Measurements from ENCODE around the gene PECR. TPM values are rescaled to one million over a fixed set of nuclear protein-coding genes. Genes with fewer than 3 reads are reported as not detected.
A peak's percentile ranks its signal among the peaks of the same experiment; 100 is the strongest.

PECR gene
- total and polyA plus RNA-seq, 2 of the 13 experiments (the other 11 are each of a cell fraction or from before 2014, with no cell fraction given), result 151 to 153 TPM

DNA sequence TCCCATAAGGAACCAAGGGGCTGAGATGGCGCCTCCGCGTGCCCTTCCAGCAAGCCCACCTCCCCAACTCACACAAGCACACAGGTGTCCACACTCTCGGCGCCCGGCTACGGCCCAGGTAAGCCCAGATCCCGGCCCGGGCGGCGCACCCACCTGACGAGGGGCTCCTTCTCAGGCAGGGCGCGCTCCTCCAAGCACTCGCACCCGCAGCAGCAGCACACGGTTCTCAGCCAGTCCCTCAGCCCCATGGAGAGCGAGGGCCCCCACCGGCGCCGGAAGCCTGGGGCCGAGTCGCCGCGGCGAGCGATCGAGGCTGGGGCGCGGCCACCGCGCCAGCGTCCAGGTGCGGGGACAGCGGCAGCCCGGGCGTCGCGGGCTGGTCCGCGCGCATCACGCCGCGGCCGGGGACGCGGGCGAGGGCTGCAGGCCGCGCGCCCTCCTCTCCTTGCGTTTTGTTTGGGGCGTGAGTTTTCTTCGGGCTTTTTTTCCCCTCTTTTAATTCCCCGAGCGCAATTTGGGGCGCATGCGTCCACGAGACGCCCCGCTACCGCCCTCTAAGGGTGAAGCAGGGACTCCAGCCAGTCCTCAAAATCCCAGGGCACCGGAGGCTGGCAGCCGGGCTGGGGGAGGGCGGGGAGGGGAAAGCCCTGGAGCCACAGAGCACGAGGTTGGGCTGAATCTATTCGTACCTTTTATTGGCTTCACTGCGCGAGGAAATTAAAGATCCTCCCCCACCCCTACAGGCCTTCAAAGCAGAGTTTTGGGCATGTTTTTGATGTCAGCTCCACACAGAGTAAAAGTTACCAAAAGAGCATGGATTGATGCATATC, 68.3 kb downstream of the PECR start, which contains the start of gene MREG (continued):
- TF ChIP-seq, protein P1, sequence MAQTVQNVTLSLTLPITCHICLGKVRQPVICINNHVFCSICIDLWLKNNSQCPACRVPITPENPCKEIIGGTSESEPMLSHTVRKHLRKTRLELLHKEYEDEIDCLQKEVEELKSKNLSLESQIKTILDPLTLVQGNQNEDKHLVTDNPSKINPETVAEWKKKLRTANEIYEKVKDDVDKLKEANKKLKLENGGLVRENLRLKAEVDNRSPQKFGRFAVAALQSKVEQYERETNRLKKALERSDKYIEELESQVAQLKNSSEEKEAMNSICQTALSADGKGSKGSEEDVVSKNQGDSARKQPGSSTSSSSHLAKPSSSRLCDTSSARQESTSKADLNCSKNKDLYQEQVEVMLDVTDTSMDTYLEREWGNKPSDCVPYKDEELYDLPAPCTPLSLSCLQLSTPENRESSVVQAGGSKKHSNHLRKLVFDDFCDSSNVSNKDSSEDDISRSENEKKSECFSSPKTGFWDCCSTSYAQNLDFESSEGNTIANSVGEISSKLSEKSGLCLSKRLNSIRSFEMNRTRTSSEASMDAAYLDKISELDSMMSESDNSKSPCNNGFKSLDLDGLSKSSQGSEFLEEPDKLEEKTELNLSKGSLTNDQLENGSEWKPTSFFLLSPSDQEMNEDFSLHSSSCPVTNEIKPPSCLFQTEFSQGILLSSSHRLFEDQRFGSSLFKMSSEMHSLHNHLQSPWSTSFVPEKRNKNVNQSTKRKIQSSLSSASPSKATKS (CRISPR knock-in tag; IDR thresholded peaks at IDR 0.05), result no peak
- TF ChIP-seq ZNF224 (CRISPR knock-in tag; IDR thresholded peaks at IDR 0.05) (peak; percentile 91), ZNF274 (CRISPR knock-in tag; IDR thresholded peaks at IDR 0.05) (peak; percentile 73; the same call in 1 of the 2 replicates), NRL (CRISPR knock-in tag; IDR thresholded peaks at IDR 0.05; ENCODE audit: borderline replicate concordance) (peak; percentile 75; the same call in 1 of the 2 replicates), FOXJ3 (CRISPR knock-in tag; IDR thresholded peaks at IDR 0.05; ENCODE audit: borderline replicate concordance) (no peak), DNMT1 (CRISPR knock-in tag; IDR thresholded peaks at IDR 0.05) (0 out of 2 replicates have a peak, but pooled peaks have one; percentile 29), ZNF552 (CRISPR knock-in tag; IDR thresholded peaks at IDR 0.05; ENCODE audit: borderline replicate concordance) (peak; percentile 70; the same call in 1 of the 2 replicates), ATF7 (IDR thresholded peaks at IDR 0.05) (no peak), ATF7 (CRISPR knock-in tag; IDR thresholded peaks at IDR 0.05) (0 out of 2 replicates have a peak, but pooled peaks have one; percentile 39), ZBTB7A (CRISPR knock-in tag; IDR thresholded peaks at IDR 0.05) (peak; percentile 69; the same call in 1 of the 2 replicates), ZC3H13 (CRISPR knock-in tag; IDR thresholded peaks at IDR 0.05) (no peak), EHMT2 (IDR thresholded peaks at IDR 0.05; ENCODE audit: borderline replicate concordance, low read depth, low read length) (no peak), ZNF550 (CRISPR knock-in tag; IDR thresholded peaks at IDR 0.05; ENCODE audit: borderline replicate concordance) (no peak), TAF1 (CRISPR knock-in tag; IDR thresholded peaks at IDR 0.05) (peak; percentile 35; the same call in 1 of the 2 replicates), TCF7 (IDR thresholded peaks at IDR 0.05; ENCODE audit: low read depth) (no peak), NR2F6 (IDR thresholded peaks at IDR 0.05) (no peak), NR2F6 (CRISPR knock-in tag; IDR thresholded peaks at IDR 0.05) (no peak), ZNF12 (CRISPR knock-in tag; IDR thresholded peaks at IDR 0.05) (0 out of 2 replicates have a peak, but pooled peaks have one; percentile 37), NFIC (IDR thresholded peaks at IDR 0.05; ENCODE audit: low read length) (no peak)
- TF ChIP-seq, protein P2, sequence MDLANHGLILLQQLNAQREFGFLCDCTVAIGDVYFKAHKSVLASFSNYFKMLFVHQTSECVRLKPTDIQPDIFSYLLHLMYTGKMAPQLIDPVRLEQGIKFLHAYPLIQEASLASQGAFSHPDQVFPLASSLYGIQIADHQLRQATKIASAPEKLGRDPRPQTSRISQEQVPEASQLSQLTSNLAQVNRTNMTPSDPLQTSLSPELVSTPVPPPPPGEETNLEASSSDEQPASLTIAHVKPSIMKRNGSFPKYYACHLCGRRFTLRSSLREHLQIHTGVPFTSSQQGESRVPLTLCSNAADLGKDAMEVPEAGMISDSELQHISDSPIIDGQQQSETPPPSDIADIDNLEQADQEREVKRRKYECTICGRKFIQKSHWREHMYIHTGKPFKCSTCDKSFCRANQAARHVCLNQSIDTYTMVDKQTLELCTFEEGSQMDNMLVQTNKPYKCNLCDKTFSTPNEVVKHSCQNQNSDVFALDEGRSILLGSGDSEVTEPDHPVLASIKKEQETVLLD (CRISPR knock-in tag; IDR thresholded peaks at IDR 0.05; ENCODE audit: low read depth), result no peak
- TF ChIP-seq, protein P3, sequence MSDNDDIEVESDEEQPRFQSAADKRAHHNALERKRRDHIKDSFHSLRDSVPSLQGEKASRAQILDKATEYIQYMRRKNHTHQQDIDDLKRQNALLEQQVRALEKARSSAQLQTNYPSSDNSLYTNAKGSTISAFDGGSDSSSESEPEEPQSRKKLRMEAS (IDR thresholded peaks at IDR 0.05), result peak; percentile 40; the same call in 1 of the 2 replicates
- TF ChIP-seq, protein P4, sequence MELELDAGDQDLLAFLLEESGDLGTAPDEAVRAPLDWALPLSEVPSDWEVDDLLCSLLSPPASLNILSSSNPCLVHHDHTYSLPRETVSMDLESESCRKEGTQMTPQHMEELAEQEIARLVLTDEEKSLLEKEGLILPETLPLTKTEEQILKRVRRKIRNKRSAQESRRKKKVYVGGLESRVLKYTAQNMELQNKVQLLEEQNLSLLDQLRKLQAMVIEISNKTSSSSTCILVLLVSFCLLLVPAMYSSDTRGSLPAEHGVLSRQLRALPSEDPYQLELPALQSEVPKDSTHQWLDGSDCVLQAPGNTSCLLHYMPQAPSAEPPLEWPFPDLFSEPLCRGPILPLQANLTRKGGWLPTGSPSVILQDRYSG (CRISPR knock-in tag; IDR thresholded peaks at IDR 0.05), result no peak
- TF ChIP-seq, protein P5, sequence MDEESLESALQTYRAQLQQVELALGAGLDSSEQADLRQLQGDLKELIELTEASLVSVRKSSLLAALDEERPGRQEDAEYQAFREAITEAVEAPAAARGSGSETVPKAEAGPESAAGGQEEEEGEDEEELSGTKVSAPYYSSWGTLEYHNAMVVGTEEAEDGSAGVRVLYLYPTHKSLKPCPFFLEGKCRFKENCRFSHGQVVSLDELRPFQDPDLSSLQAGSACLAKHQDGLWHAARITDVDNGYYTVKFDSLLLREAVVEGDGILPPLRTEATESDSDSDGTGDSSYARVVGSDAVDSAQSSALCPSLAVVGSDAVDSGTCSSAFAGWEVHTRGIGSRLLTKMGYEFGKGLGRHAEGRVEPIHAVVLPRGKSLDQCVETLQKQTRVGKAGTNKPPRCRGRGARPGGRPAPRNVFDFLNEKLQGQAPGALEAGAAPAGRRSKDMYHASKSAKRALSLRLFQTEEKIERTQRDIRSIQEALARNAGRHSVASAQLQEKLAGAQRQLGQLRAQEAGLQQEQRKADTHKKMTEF (CRISPR knock-in tag; IDR thresholded peaks at IDR 0.05), result 0 out of 2 replicates have a peak, but pooled peaks have one; percentile 17
- TF ChIP-seq, protein P6, sequence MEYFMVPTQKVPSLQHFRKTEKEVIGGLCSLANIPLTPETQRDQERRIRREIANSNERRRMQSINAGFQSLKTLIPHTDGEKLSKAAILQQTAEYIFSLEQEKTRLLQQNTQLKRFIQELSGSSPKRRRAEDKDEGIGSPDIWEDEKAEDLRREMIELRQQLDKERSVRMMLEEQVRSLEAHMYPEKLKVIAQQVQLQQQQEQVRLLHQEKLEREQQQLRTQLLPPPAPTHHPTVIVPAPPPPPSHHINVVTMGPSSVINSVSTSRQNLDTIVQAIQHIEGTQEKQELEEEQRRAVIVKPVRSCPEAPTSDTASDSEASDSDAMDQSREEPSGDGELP (IDR thresholded peaks at IDR 0.05; ENCODE audit: borderline replicate concordance, low read depth), result no peak
